NOMO-1 treated with DMSO at 0.1 percent for 48 hours (cell line): Measurements from ENCODE around the gene GPR158.
"Not testable (repeated sequence)": the region's sequence is repeated elsewhere in the genome, so short reads cannot be mapped to it uniquely, and the experiment has no call there.

Experiments used
- DNase-seq: peaks from one replicate; lab custom pipeline; 2025; ENCODE audit not compliant: unreplicated experiment; lab: John Stamatoyannopoulos, UW

GPR158 gene

DNA sequence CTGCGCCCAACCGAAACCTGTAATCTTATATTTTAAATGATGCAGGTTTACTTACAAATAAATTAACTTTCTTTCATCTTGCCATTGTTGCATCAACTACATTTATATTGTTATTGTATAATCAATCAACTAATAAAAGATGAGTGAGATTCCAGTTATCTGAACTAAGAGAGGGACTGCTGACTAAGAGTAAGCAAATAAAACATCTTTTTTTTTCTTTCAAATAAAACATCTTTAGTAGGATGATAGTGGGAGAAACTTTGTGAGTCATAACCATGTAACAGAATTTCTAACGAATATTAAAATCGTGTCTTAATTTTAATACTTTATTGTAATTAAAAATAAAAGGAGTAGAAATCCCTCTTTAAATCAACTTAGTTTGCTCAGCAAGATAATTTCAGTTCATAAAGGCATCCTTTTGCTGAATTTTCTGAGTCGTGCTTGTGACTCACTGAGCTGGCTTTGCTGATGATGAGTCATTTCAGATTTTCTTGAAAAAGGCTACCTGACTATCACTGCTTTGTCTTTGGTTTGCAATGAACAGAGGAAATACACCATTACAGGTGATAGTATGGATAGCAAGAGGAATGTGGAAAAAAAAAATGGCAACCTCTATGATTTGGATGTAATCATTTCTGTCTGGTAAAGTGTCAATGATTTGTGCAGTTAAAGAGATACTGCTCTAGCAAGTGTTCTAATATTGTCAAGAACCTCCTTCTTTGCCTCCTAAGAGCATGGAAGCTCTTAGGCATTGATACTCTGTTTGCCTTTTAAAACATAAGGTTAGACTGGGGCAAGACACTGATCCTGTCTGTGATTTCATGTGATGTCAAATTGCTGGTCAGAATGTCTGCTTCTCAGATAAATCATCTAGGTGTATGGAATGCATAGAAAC is 119.5 kb downstream of the GPR158 start:
- DNase-seq, result no peak

DNA sequence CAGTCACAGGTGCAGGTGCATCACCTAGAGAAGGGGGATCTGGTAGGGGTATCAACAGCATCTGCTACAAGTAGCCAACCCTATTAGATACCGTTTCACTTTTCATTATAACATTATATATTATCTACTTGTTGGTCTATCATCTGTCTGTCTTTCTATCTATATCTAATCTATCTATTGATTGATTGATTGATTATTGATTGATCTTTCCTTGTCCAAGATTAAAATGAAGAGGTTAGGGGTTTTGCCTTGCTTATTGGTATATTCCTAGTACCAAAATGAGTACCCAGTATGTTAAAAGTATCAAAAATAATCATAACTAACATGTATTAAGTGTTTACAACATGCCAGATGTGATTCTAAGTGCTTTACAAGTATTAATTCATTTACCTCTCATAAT is 121.5 kb downstream of the GPR158 start:
- no peak for DNase-seq

DNA sequence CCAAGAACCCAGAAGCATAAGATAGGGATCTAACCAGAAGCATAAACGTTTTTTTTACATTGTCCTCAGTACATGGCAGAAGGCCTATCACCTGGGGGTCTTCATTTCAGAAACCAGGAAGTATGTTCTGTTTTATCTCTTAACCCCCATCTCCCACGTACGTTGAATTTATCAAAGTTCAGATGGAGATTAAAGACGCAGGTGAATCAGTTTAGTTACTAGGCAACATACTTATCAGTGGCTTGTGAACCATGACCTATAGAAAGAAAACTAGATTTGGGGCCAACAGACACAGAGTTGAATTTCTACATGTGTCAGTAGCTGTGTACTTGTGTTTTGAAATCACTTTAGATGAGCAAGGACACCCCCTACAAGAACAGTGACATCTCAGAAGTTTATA is 122.7 kb downstream of the GPR158 start:
- DNase-seq, result no peak

DNA sequence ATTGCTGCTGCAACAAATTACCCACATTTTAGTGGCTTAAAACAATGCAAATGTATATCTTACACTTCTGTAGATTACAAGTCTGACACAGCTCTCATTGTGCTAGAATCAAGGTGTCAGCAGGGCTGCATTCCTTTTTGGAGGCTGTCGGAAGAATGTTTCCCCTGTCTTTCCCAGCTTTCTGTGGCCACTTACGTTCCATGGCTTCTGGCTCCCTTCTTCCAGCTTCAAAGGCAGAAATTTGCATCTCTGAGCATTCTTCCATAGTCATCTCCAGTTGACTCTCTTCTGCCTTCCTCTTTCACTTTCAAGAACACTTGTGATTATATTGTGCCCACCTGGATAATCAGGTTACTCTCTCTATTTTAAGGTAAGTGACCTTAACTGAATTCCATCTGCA is 125.3 kb downstream of the GPR158 start:
- no peak for DNase-seq

DNA sequence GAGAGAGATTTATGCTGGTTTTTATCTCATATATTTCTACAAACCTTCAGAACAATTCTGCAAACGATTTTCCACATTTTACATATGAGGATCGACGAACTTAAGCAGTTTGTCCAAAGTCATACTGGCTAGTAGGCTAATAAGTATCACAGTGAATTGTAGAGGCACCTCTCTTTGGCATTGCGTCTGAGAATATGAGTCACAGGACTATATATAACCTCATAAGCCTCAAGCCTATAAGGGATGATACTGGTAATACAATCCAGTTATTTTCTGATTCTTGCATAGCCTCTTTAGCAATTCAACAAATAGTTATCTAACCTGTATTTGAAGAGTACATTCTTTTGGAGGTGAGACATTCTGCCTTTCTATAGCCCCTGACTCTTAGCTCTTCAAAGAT is 129.8 kb downstream of the GPR158 start:
- DNase-seq, result no peak

DNA sequence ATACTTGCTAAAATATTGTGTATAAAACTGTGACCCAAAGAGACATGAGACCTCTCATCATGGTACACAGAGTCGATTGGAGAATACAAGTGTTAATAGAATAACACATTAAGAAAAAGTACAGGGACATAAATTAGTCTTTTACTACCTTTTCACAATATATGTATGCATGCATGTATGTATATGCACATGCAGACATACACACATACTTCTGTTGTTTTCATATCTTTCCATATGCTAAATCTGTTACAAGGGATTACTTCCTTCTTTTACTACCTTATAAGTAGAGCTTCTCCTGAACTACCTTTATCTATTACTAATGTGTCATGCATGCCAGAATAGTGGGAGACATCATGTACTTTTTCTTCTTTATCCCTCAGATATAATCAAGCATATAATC is 131.6 kb downstream of the GPR158 start:
- DNase-seq, result no peak

DNA sequence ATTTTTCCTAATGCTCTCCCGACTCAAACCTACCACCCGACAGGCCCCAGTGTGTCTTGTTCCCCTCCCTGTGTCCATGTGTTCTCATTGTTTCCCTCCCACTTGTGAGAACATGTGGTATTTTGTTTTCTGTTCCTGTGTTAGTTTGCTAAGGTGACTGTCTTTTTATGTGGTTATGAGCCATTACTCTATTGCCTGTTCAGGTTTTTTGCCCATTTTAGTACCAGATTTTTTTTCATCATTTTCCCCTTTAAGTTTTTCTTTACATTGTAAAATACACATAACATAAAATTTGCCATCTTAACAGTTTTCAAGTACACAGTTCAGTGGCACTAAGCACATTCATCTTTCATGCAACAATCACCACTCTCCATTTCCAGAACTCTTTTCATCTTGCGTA is 133.5 kb downstream of the GPR158 start:
- DNase-seq, result no peak

DNA sequence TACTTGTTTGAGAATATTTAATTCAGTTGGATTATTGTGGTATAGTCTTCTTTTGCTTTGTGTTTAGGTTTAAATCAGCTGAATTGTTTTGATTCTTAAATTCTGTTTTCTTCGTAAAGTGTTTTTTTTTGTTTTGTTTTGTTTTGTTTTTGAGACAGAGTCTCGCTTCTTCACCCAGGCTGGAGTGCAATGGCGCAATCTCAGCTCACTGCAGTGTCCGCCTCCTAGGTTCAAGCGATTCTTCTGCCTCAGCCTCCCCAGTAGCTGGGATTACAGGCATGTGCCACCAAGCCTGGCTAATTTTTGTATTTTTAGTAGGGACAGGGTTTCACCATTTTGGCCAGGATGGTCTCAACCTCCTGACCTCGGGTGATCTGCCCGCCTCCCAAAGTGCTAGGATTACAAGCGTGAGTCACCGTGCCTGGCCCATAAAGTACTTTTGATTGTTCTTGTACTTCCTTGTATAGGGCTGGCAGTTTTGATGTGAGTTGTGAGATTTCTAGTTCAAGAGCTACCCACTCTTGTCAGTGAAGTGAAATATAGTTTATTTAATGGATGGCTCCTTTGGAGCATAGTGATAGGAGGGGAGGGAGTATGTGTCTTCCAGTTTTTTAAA is 142.9 kb downstream of the GPR158 start:
- DNase-seq, result not testable (repeated sequence)

DNA sequence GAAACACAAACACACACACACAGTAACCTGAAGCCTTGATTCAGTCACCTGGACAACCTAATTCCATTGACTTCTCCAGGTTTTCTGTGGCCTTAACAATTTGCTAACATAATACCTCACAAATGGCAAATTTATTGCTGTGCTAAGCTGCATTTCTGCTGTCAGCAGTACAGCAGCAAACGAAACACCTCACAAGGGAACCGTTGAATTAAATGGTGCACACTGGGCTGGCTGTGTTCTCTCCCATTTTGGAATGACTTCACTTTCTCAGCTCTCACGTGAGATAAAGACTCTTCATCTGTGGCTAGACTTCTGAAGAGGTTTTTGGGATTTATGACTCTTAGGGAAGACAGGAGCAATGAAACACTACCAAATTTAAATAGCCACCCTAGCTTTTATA is 152.5 kb downstream of the GPR158 start:
- DNase-seq, result no peak

DNA sequence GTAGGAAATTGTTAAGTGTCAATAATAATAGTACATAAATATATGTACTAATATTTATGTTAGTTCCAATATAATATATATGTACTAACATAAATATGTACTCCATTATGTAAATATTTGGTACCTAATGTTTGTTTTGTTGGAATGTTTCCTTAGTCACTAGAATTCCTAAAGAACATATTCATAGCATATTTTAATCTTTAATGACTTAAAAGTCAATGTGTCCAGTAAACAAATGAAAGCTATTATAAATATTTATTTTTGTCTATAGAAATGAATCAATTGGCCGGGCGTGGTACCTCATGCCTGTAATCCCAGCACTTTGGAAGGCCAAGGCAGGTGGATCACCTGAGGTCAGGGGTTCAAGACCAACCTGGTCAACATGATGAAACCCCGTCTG is 153.6 kb downstream of the GPR158 start:
- DNase-seq, result no peak

DNA sequence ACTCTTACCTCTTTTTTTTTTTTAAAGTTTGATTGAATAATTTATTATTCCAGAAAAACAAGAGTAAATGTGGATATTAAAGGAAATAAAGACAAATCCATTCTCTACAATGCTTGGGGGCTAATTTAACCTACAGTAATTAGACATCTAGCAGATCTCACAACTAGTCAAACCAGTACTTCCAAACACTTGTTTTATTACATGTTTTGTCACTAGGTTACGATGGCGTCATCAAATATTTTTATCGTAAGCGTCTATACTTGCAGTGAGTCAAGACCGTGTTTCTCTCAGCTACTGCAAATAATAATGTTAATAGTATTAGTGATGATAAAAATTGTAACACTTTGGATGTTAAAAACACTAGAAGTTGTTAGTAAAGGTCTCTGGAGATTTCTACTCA is 154.8 kb downstream of the GPR158 start:
- DNase-seq, result not testable (repeated sequence)

DNA sequence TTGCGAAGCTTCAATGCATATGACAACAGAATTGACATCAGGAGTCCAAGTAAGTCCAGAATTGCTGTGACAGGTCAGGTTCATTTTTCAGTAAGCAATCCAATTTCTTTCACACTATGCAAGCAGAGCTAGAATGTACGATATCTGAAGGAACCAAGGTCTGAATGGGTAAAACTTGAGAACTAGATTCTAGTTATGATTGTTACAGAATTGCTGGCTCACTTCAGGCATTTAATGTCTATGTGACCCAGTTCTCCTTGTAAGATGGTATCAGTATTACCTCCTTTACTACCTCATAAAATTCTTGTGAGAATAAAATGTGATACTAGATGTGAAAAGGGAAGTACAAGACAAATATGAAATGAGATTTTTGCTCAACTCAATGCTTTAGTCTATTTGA is 159.6 kb downstream of the GPR158 start:
- no peak for DNase-seq

DNA sequence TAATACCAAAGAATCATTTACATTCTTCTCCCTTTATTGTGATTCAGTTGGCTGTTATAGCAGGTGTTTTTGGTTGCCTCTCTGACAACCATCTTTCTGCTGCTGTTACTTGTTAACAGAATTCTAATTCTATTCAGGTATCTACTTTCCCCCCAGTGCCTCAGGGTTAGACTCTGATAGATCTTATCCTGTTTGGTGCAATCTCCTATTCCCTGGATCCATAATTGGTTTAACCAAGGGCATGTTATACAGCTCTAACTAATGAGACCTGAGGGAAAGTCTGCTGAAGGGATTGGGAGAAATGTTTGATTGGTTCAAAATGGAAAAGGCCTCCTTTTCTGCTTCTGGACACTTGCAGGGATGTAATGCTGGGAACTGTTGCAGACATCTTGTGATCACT is 161.5 kb downstream of the GPR158 start:
- no peak for DNase-seq

DNA sequence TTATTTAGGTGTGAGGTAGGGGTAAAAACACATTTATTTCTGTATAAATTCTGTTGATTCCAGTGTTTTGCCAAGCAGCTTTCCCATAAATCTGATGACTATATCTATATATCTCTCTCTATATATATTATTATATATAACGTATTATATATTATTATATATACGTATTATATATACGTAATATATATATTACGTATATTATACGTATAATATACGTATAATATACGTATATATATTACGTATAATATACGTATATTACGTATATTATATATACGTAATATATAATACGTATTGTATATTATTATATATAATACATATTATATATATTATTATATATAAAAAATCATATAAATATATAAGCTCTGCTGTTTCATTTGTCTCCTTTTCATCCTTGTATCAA is 163.5 kb downstream of the GPR158 start:
- no peak for DNase-seq

DNA sequence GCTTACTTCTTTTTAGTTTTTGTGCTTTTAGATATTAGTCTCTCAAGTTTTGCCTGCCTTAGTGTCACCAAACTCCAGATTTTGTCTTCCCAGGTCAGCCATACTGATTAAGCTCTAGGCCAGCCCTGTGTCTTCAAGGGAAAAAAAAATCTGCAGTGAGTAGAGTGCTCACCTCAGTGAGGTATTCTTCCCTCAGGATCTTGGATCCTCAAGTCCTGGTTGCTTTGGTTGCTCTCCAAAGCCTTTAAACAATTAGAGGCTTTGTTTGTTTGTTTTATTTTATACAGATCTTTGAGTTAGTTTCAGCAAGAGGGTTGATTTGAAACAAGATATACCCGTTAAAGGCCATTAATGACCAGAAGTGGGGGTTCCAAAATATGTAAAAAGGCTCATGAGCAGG is 165.2 kb downstream of the GPR158 start:
- no peak for DNase-seq

DNA sequence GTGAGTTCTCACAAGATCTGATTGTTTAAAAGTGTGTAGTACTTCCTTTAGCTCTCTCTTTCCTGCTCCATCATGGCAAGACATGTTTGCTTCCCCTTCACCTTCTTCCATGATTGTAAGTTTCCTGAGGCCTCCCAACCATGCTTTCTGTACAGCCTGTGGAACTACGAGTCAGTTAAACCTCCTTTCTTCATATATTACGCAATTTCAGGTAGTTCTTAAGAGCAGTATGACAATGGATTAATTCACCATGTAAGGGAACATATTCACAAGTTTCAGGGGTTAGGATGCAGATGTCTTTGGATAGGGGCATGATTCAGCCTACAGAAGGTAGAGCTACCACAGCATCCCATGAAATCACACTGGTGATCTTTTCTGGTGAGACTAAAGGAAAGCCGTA is 174.7 kb downstream of the GPR158 start:
- no peak for DNase-seq

DNA sequence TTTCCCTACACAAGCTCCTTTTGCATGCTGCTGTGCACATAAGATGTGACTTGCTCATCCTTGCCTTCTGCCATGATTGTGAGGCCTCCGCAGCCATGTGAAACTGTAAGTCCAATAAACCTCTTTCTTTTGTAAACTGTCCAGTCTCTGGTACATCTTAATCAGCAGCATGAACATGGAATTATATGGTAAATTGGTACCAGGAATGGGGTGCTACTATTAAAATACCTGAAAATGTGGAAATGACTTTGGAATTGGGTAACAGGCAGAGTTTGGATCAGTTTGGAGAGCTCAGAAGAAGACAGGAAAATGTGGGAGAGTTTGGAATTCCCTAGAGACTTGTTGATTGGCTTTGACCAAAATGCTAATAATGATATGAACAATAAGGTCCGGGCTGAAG is 181.8 kb downstream of the GPR158 start:
- no peak for DNase-seq

DNA sequence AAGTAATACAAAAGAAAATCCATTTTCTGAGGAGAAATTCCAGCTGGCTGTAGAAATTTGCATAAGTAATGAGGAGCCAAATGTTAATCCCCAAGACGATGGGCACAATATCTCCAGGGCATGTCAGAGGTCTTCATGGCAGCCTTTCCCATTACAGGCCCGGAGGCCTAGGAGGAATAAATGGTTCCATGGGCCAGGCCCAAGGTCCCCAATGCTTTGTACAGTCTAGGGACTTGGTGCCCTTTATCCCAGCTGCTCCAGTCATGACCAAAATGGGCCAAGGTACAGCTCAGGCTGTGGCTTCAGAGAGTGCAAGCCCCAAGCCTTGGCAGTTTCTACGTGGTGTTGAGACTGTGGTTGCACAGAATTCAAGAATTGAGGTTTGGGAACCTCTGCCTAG is 182.5 kb downstream of the GPR158 start:
- DNase-seq, result no peak

DNA sequence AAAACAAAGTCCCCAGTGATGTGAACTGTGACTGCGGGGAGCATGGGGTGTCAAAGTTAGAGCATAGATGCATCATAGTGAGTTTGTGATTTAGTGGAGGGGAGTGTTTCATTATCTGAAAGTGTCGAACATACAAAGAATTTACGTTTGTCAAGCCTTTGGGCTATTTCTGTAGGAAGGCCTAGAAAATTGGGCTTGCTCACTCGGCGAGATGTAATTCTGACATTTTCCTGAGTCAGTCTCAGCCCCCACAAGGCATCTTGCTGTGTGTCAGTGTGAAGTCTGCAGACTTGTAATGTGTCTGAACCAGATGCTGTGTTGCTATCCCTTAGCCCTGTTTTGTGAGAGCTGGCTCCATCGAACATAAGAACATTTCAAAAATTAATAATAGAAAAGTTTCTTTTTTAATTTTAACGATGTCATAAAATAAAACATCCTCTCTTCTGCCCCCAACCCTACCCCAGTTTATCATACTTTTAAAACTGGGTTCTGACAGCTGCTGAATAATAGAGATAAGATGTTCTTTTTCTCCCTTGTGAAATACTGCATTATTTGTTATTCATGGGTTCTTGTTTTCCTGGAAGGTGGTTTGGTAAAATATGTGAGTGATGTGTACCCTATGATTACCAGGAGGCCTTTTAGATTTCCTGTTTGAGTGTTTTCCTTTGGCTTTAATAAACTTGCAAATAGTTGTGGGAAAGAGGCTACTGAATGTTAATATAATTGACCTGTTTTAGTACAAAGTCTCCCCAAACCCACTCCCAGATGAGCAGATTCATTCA is 207.4 kb downstream of the GPR158 start:
- no peak for DNase-seq

DNA sequence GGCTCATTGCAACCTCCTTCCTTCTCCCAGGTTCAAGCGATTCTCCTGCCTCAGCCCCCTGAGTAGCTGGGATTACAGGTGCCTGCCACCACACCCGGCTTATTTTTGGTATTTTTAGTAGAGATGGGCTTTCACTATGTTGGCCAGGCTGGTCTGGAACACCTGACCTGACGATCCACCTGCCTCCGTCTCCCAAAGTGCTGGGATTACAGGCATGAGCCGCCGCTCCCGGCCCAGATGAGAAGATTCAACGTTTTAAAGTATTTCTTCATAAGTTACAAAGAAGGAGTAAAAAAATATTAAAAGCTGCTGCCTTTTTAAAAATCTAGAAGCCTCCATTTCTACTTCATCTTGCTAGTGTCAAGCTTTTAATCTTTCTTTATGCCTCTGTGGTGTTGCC is 208.1 kb downstream of the GPR158 start:
- DNase-seq, result not testable (repeated sequence)

DNA sequence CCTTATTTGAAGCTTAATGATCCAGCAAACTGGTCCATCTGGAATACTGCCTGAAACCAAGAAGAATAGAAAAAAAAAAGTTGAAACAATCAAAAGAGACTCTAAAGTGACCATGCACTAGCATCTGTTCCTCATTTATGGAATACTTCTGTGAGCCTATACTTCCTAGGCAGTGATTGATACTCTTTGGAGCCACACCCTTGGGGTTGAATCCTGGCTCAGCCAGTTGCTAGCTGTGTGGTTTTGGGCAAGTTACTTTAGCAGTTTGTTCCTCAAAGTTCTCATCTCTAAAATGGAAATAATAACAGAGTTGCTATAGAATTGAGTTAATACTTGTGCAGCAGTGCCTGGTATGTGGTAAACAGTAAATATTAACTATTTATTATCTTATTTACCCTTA is 208.9 kb downstream of the GPR158 start:
- no peak for DNase-seq

DNA sequence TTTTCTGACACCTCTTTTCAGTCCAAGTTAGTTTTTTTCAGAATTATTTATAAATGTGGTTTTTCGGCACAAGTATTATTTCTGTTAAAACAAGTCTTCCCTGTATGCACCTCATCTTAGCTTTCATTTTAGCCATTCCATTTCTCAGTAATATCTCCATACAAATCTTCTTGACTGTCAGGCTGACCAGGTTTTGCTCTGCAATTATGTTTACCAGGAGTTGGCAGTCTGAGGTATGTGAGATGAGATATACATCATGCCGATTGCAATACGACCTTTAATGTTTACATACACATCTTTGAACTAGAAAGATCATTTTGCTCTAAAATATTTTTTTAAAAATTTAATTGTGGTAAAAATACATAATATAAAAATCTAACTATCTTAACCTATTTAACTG is 209.8 kb downstream of the GPR158 start:
- DNase-seq, result no peak
